Ishikawa (cell line): ENCODE data around the gene JMJD7.

Source experiments
- CEBPB ChIP-seq: IDR thresholded peaks from 2 replicates; pipeline ENCODE4 v1.6.1; 2012
- EP300 ChIP-seq: IDR thresholded peaks from 2 replicates; pipeline ENCODE4 v1.6.1; 2012; ENCODE audit warnings: borderline replicate concordance
- FOXM1 ChIP-seq: IDR thresholded peaks from 2 replicates; pipeline ENCODE4 v1.6.1; 2012; ENCODE audit warnings: low read depth, borderline replicate concordance
- MAX ChIP-seq: IDR thresholded peaks from 2 replicates; pipeline ENCODE4 v1.6.1; 2012
- NFIC ChIP-seq: IDR thresholded peaks from 2 replicates; pipeline ENCODE4 v1.6.1; 2012
- RAD21 ChIP-seq: IDR thresholded peaks from 2 replicates; pipeline ENCODE4 v1.6.1; 2012; ENCODE audit warnings: low read depth
- REST ChIP-seq: IDR thresholded peaks from 2 replicates; pipeline ENCODE4 v1.6.1; 2012; ENCODE audit warnings: low read depth, mild to moderate bottlenecking
- TAF1 ChIP-seq: IDR thresholded peaks from 2 replicates; pipeline ENCODE4 v1.6.1; 2012; ENCODE audit warnings: low read depth, mild to moderate bottlenecking
- TCF12 ChIP-seq: IDR thresholded peaks from 2 replicates; pipeline ENCODE4 v1.6.1; 2012; ENCODE audit warnings: low read depth
- USF1 ChIP-seq: IDR thresholded peaks from 2 replicates; pipeline ENCODE4 v1.6.1; 2012
- YY1 ChIP-seq: IDR thresholded peaks from 2 replicates; pipeline ENCODE4 v1.6.1; 2012; ENCODE audit warnings: low read depth
- ZBTB7A ChIP-seq: IDR thresholded peaks from 2 replicates; pipeline ENCODE4 v1.6.1; 2012; ENCODE audit warnings: low read depth

- TF ChIP-seq MAX (no peak), TCF12 (no peak), USF1 (no peak), REST (no peak), TAF1 (no peak), NFIC (no peak), RAD21 (no peak), ZBTB7A (no peak), EP300 (no peak), CEBPB (no peak), FOXM1 (no peak), YY1 (no peak)
Observed at GRCh38 chr15:41828807-41829141, 882 bp downstream of the JMJD7 start.
